ENCODE measurements around the gene MRPS15.
"Not testable (repeated sequence)": the region's sequence is repeated elsewhere in the genome, so short reads cannot be mapped to it uniquely, and the experiment has no call there.

Gene MRPS15

GRCh38 chr1:36463803-36464604 is at the start of gene MRPS15:
Gene MRPS15, minus strand, starts transcription at chr1:36464384. Its CDS starts 109 bp downstream, at chr1:36464275.
- peak; percentile 96 for DNase-seq (ENCODE audit: low spot score)

- DNase-seq (ENCODE audit: low spot score) = no peak
These were observed 48.7 kb upstream of the MRPS15 start for GRCh38 chr1:36512842-36513241.

- no peak for DNase-seq (ENCODE audit: low spot score)
These were observed 47.9 kb upstream of the MRPS15 start for GRCh38 chr1:36511804-36512798.

- not testable (repeated sequence) for DNase-seq (ENCODE audit: low spot score)
These were observed 47.0 kb upstream of the MRPS15 start for GRCh38 chr1:36511220-36511619.

- no peak for DNase-seq (ENCODE audit: low spot score)
These were observed 46.2 kb upstream of the MRPS15 start for GRCh38 chr1:36510418-36510817.

- no peak for DNase-seq (ENCODE audit: low spot score)
These were observed 44.1 kb upstream of the MRPS15 start for GRCh38 chr1:36508257-36508656.

- DNase-seq (ENCODE audit: low spot score) = no peak
These were observed 42.2 kb upstream of the MRPS15 start for GRCh38 chr1:36506276-36506920.

- no peak for DNase-seq (ENCODE audit: low spot score)
These were observed 39.5 kb upstream of the MRPS15 start for GRCh38 chr1:36503733-36504132.

GRCh38 chr1:36503159-36503558 is 39.0 kb upstream of the MRPS15 start:
- DNase-seq (ENCODE audit: low spot score) = no peak

GRCh38 chr1:36502616-36503015 is 38.4 kb upstream of the MRPS15 start:
- DNase-seq (ENCODE audit: low spot score) = no peak

- DNase-seq (ENCODE audit: low spot score) = not testable (repeated sequence)
These were observed 37.7 kb upstream of the MRPS15 start for GRCh38 chr1:36501911-36502310.

- DNase-seq (ENCODE audit: low spot score) = no peak
These were observed 33.0 kb upstream of the MRPS15 start for GRCh38 chr1:36497207-36497606.

- no peak for DNase-seq (ENCODE audit: low spot score)
These were observed 30.8 kb upstream of the MRPS15 start for GRCh38 chr1:36494971-36495370.

- no peak for DNase-seq (ENCODE audit: low spot score)
These were observed 29.3 kb upstream of the MRPS15 start for GRCh38 chr1:36493524-36493923.

GRCh38 chr1:36492491-36492890 is 28.3 kb upstream of the MRPS15 start:
- no peak for DNase-seq (ENCODE audit: low spot score)

- DNase-seq (ENCODE audit: low spot score) = not testable (repeated sequence)
These were observed 25.3 kb upstream of the MRPS15 start for GRCh38 chr1:36489258-36490051.

GRCh38 chr1:36487906-36488305 is 23.7 kb upstream of the MRPS15 start:
- DNase-seq (ENCODE audit: low spot score) = no peak

- DNase-seq (ENCODE audit: low spot score) = not testable (repeated sequence)
These were observed 23.1 kb upstream of the MRPS15 start for GRCh38 chr1:36487336-36487725.

- peak; percentile 39 for DNase-seq (ENCODE audit: low spot score)
These were observed 22.5 kb upstream of the MRPS15 start for GRCh38 chr1:36486439-36487335.

- DNase-seq (ENCODE audit: low spot score) = no peak
These were observed 21.9 kb upstream of the MRPS15 start for GRCh38 chr1:36486093-36486438.
